Left renal pelvis (tissue), 4 donors: Measurements from ENCODE around the gene GORASP1. TPM values are rescaled to one million over a fixed set of nuclear protein-coding genes. Genes with fewer than 3 reads are reported as not detected.

Experiments
- DNase-seq, 4 donors: peaks; one replicate each; pipeline ENCODE4 v3.0.0-alpha.2; 2013; ENCODE audit warnings: low read depth in 4 of 4, low spot score in 3 of 4
- polyA plus RNA-seq, 4 donors: library from polyadenylated mRNA; unstranded; fragments of 120-200 nt; gene quantifications; one replicate each; pipeline ENCODE4 v1.2.1, GENCODE V29; 2013; ENCODE audit not compliant: insufficient read length in 4 of 4

Gene GORASP1
- polyA plus RNA-seq, 4 donors: 53.4 to 75.8 (median 58.7) TPM

DNA sequence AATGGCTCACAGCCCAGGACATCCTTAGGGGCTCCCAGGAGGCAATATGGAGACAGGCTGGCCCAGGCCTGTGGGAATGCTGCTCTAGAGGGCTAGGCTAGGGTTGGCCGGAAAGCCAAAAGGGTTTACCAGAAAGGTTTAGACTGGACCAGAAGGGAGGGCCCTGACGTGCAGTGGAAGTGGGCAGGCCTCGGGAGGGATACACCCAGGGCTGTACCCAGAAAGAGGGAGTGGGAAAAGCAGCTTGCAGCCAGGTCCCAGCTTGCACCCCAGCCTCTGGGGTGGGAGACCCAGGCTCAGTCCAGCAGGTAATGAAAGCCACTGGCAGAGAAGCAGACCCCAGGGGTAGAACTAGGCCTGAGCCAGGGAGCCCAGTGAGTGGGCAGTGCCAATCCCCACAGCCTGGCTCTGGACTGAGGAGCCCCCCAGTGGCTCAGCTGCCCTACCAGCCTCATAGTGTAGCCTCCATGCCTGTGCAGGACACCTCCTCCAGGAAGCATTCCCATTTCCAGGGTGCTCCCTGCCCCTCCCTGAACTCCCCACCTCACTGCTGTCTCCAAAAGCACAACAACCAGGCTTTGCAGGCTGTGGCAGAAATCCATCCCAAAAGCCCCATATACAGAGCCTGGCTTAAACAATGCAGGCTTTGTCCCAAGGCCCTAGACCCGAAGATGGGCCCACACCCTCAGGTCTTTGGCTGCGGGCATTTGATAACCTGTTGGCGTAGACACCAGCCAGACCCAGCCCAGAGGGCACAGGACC, 3.5 kb downstream of the GORASP1 start:
- no peak for DNase-seq

DNA sequence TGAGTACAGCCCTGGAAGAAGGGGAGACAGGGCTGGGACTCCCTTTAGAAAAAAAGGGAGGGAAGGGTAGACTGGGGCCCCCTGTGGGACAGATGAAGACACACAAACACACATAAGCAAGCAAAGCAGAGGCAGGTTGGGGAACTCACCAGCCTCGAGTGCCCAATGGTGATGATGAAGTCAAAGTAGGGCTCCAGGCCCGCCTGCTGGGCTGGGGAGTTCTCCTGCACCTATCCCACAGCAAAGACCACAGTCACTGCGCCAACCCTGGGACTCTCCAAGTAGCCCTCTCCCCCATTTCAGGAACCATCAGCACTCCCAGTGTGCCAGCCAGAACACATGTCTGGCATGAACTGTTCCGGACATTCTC, 4.1 kb downstream of the GORASP1 start:
- DNase-seq: no peak

DNA sequence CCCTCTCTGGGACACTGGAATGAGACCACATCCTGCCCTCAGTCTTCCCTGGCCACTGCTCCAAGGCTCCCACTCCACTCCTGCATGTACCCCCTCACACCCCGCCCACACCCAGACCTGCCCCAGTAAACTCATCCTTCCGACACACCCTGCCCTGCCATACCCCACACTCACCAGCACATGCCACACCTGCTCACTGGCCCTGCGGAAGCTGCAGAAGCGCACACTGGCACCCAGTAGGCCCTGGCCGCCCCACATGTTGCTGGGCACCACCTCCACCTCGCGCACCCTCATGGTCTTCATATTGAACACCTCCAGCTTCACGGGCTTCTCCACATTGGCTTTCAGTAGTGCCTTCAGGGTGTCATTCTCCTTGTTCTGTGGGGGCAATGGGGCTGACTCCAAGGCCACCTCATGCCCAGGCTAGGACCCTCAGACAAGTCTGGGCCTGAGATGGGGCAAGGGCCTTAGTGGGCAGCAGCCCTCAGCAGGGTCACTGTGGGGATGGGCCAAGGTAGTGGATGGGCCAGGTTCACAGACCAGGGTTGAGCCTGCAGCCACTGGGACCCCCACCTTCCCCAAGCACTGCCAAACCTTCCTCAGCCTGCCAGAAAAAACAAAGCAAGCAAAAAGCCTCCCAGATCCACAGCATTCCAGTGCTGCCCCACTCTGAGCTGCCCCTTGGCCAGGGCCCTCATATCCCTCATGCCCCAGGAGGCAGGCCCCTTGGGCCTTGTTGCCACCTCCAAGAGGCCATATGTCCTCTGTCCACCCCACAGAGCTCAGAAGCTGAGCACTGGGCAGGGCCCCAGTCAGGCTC, 4.7 kb downstream of the GORASP1 start:
- DNase-seq: no peak

DNA sequence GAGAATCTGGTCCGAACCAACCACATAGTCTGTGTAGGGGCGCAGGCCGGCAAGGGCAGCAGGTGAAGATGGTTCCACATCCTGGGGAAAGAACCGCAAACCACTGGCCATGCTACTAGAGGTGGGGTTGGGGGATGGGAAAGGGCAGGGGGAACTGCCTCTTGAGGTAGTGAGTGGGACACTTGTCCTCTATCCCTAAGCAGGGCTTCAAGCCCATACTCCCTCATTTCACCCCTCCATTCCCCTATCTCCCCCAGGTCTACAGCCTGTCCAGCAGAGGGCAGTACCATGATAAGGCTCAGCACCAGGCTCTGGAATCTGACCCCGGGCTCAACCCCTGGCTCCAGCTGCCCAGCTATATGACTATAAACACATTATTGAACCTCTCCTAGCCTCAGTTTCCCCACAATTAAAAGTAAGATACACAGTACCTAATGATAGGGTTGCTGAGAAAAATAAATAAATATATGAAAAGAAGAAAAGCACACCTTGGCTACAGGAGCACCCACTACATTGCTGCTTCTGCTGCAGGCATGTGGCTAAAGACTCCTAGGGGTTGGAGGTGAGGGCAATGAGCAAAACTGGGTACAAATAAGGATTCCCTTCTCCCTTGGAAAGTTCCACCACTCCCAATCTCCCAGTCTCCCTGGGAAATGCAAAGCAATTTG, 6.3 kb downstream of the GORASP1 start:
- DNase-seq: no peak

- DNase-seq: no peak
Measured at GRCh38 chr3:39100500-39100886, 6.9 kb downstream of the GORASP1 start.

DNA sequence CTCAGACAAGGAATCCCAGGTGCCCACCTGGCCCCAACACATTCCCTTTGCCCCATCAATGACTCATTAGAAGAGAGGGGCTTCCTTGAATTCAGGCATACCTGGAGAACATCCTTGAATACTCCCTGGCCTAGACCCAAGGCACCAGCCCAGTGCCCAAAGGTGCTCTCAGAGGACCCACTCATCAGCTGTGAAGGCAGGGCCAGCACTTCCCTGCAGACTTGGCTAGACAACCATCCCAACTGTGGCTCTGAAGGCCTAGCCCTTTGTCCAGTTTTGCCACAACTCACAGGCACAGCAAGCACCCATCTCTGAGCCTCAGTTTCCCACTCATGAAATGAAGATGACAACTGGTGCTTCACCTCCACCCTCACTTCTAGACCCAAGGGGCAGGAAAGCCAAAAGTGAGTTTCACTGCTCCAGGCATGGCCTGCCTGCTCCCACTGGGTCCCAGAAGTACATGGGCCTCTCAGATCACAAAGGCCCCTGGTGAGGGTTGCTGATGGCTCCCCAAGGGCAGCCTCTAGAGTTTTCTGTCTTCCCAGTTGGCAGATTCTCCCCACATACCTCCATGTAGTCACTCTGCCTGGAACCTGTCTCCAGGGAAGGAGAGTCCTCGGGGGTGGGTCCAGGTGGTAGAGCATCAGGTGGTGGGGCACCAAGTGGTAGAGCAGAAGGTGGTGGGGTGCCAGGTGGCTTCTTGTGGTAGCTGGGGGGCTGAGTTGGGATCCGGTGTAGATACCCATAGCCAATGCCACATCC, 7.5 kb downstream of the GORASP1 start:
- no peak for DNase-seq

DNA sequence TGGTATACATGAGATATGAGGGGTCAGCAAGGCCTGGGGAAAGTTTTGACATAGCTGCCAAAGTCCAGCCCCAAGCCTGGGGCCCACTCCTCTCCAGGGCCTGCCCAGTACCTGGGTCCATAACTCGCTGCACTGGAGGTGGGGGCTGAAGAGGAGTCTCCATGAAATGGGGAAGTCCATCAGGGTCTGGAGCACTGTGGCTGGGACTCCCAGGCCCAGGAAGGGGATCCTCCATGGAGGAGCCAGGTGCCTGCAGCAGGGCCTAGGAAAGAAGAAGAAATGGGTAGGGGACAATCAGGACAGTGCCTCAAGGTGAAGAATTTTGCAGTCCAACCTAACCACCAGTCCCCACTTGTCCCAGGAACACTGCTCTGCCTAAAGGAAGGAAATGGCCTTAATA, 8.2 kb downstream of the GORASP1 start:
- no peak for DNase-seq

DNA sequence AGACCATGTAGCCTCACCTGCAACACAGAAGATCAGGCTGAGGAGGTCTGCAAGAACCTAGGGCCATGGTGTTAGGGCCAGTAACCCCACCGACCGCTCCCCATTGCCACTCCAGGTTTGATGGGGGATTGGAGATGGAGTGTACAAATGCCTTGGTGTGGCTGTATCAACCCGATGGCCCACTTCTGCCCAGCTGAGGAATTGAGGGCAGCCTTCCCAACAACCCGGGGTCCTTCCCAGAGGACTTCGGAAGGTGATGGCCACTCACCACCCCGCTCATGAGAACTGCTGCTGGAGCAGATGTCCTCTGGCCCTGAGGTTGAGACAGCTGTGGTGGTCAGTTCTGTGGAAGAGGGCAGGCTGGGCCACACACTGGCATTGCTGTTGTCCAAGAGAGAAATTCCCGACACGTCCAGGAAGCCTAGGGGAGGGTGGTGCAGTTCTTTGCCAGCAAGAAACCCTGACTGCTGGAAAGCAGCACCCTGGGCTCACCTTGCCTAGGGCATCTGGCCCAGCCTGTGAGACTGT, 8.9 kb downstream of the GORASP1 start:
- no peak for DNase-seq

GRCh38 chr3:39097716-39098472, 9.5 kb downstream of the GORASP1 start:
- no peak for DNase-seq

DNA sequence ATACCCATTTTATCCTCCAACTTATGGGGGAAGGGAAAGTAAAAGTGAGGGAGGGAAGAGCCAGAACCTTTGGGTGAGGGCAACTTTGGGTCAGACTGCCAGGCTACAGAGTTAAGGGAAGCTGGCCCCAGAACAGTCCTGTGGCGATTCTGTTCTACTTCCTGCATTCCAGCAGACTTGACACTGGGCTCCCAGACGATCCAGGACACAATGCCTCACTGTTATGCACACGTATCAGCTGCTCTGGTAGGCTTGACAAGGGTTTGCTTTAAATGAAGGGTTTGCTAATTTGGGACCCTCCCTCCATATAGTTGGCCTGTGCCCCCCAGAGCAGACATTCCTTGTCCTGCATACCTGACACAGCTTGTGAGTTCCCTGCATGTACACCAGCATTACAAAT, 10.7 kb downstream of the GORASP1 start:
- no peak for DNase-seq

DNA sequence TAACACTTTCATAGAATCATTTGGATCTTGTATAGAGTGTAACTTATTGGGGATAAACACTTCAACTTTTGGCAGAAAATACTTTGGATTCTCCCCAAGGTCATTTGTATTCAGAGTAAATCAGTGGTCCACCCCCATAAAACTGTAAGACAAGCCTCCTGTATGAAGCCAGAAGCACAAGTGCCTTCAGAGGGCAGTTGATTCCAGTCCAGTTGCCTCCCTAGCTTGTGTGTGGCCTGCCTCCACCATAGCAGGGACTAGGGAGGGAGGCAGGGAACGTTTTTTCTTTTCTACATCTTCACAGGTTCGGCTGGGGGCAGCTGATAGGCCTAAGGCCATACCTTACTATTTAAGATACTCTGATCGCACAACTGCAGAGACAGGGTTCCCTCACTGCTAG, 11.6 kb downstream of the GORASP1 start:
- no peak for DNase-seq

- DNase-seq: no peak
Measured at GRCh38 chr3:39094851-39095677, 12.4 kb downstream of the GORASP1 start.

- no peak for DNase-seq
Measured at GRCh38 chr3:39090922-39091321, 16.5 kb downstream of the GORASP1 start.

- no peak for DNase-seq
Measured at GRCh38 chr3:39088889-39089288, 18.5 kb downstream of the GORASP1 start.

- DNase-seq: no peak
Measured at GRCh38 chr3:39088456-39088855, 19.0 kb downstream of the GORASP1 start.

GRCh38 chr3:39086144-39086543, 21.3 kb downstream of the GORASP1 start:
- no peak for DNase-seq

DNA sequence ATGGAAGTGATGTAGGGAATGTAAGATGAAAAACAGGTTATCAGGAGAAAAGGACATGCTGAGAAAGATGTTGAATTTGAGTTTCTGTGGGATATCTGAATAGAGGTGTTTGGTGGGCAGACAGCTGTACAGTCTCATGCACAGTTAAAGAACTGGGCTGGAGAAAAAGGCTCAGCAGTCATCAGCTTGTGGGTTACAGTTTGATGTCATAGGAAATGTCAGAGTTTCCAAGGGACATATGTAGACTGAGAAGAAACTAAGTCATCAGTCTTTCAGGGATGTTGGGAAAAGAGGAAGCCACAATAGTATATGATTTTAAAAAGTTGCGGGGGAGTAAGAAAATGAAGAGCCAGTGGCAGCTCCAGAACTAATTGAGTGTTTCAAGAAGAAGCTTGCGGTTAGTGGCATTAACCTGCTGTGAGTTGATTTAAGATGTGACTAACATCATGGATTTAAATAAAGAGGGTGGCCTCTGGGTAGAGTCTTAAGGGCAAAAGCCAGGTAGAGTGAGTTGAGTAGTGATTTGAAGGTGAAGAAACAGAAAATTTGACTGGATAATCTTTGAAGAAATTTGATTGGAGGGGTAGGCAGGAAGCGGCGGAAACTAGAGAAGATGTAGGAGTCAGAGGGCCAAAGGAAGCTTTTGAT, 24.6 kb downstream of the GORASP1 start:
- DNase-seq: no peak

DNA sequence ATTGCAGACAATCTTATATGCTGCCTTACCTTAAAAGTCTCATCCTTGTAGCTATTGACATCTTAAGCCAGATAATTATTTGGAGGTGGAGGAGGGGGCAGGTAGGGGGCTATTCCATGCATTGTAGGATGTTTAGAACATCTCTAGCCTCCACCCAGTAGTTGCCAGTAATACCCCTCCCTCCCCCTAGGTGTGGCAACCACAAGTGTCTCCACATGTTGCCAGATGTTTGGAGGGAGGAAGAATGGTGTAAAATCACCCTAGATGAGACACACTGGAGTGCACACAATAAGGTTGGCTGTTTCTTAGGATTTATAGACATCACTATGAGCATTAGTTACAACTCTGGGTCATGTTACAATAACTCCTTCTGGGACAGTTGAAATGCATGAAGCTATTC, 27.4 kb downstream of the GORASP1 start:
- no peak for DNase-seq

GRCh38 chr3:39079530-39079929, 27.9 kb downstream of the GORASP1 start:
- DNase-seq: no peak
